ENCODE results near the gene TAF8. TPM values are rescaled to one million over a fixed set of nuclear protein-coding genes. Genes with fewer than 3 reads are reported as not detected.
A peak's percentile ranks its signal among the peaks of the same experiment; 100 is the strongest.

Gene TAF8
- total RNA-seq, 1 experiment from 2014 or later, result 34.0 TPM

GRCh38 chr6:42083530-42083929 is 33.2 kb downstream of the TAF8 start:
- no peak overlapping the region for H3K4me3 Mint-ChIP-seq (ENCODE audit: low read depth, unreplicated experiment)
- no peak overlapping the region for H3K27ac Mint-ChIP-seq (ENCODE audit: unreplicated experiment)
- BruUV-seq (replicated peaks), result no TSS peak
- intact Hi-C loops (cut with micrococcal nuclease; ENCODE audit: unreplicated experiment), result no loop called here
- peaks cover 29% of the 10 kb centered on the region for H3K36me3 Mint-ChIP-seq (ENCODE audit: insufficient read depth, unreplicated experiment)
- CTCF ChIA-PET, result interaction anchor here (0.7 kb wide), 2 partner anchors 16 to 33 kb away, joined by 3 to 6 read pairs; partner anchors contain the start of gene TAF8
- TF ChIP-seq, protein P1, sequence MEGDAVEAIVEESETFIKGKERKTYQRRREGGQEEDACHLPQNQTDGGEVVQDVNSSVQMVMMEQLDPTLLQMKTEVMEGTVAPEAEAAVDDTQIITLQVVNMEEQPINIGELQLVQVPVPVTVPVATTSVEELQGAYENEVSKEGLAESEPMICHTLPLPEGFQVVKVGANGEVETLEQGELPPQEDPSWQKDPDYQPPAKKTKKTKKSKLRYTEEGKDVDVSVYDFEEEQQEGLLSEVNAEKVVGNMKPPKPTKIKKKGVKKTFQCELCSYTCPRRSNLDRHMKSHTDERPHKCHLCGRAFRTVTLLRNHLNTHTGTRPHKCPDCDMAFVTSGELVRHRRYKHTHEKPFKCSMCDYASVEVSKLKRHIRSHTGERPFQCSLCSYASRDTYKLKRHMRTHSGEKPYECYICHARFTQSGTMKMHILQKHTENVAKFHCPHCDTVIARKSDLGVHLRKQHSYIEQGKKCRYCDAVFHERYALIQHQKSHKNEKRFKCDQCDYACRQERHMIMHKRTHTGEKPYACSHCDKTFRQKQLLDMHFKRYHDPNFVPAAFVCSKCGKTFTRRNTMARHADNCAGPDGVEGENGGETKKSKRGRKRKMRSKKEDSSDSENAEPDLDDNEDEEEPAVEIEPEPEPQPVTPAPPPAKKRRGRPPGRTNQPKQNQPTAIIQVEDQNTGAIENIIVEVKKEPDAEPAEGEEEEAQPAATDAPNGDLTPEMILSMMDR (IDR thresholded peaks at IDR 0.05; ENCODE audit: unreplicated experiment), result no peak
- H3K27me3 Mint-ChIP-seq (ENCODE audit: unreplicated experiment), result no peaks in the 10 kb centered on the region
- peaks cover 13% of the 10 kb centered on the region for H3K4me1 Mint-ChIP-seq (ENCODE audit: low read depth, unreplicated experiment)
- no peak for DNase-seq
- H3K9me3 Mint-ChIP-seq (ENCODE audit: low read depth, unreplicated experiment), result no peaks in the 10 kb centered on the region

DNA sequence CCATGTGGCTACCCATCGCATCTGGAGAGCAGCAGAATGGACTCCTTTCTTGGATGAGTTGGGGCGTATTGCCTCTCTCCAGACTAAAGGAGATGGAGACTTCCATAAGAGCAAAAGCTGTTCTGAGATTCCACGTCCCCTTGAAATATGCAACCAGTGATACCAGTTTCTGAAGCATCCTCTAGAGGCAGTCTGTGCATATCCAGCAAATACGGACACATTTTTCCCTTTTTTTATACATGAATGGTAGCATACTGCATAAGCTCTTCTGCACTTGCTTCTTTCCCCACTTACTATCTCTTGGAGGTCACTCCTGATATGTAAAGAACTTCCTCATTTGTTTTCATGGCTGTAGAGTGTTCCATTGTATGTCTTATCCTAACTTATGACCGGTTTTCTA is 34.6 kb downstream of the TAF8 start:
- Mint-ChIP-seq H3K9me3 (ENCODE audit: low read depth, unreplicated experiment) (no peaks in the 10 kb centered on the region), H3K27ac (ENCODE audit: unreplicated experiment) (no peak overlapping the region), H3K27me3 (ENCODE audit: unreplicated experiment) (no peaks in the 10 kb centered on the region), H3K4me1 (ENCODE audit: low read depth, unreplicated experiment) (peaks cover 18% of the 10 kb centered on the region), H3K36me3 (ENCODE audit: insufficient read depth, unreplicated experiment) (peaks cover 17% of the 10 kb centered on the region), H3K4me3 (ENCODE audit: low read depth, unreplicated experiment) (no peak overlapping the region)
- no TSS peak for BruUV-seq (replicated peaks)
- TF ChIP-seq, protein P1 (IDR thresholded peaks at IDR 0.05; ENCODE audit: unreplicated experiment), result no peak
- CTCF ChIA-PET, result interaction anchor here (1.0 to 1.1 kb wide), 3 partner anchors 29 to 82 kb away, joined by 3 to 4 read pairs (median 3); no protein-coding TSS in a partner anchor
- no peak for DNase-seq
- intact Hi-C loops (cut with micrococcal nuclease; ENCODE audit: unreplicated experiment), result no loop called here

- H3K27me3 Mint-ChIP-seq (ENCODE audit: unreplicated experiment), result no peaks in the 10 kb centered on the region
- no peak overlapping the region for H3K4me3 Mint-ChIP-seq (ENCODE audit: low read depth, unreplicated experiment)
- TF ChIP-seq, protein P1 (IDR thresholded peaks at IDR 0.05; ENCODE audit: unreplicated experiment), result no peak
- intact Hi-C loops (cut with micrococcal nuclease; ENCODE audit: unreplicated experiment), result no loop called here
- H3K9me3 Mint-ChIP-seq (ENCODE audit: low read depth, unreplicated experiment), result no peaks in the 10 kb centered on the region
- peaks cover 10% of the 10 kb centered on the region for H3K36me3 Mint-ChIP-seq (ENCODE audit: insufficient read depth, unreplicated experiment)
- H3K27ac Mint-ChIP-seq (ENCODE audit: unreplicated experiment), result no peak overlapping the region
- no peak for DNase-seq
- no TSS peak for BruUV-seq (replicated peaks)
- CTCF ChIA-PET, result interaction anchor here (1.0 to 1.3 kb wide), 3 partner anchors 28 to 79 kb away, joined by 3 to 5 read pairs (median 3); no protein-coding TSS in a partner anchor
- H3K4me1 Mint-ChIP-seq (ENCODE audit: low read depth, unreplicated experiment), result peaks cover 18% of the 10 kb centered on the region
These were observed 36.0 kb downstream of the TAF8 start for GRCh38 chr6:42086046-42087035.

DNA sequence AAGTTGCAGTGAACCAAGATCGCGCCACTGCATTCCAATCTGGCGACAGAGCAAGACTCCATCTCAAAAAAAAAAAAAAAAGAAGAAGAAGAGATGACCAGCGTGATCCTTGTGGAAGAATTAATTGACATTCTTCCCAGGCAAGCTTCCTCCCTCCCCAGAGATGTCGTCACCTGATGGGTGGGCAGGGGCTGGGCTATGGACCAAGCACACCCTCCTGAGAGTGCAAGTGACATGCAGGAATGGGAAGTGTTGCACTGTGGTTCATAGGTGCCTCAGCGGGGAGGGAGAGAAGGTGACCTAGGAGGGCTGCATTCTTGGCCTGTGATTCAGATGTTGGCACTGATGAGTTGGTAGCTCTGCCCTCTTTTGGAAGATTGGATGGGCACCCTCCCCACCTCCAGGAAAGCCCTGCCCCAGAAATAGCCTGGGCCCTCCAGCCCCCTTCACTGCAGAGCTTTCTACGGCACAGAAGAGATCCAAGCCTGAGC is 37.8 kb downstream of the TAF8 start:
- Mint-ChIP-seq H3K4me3 (ENCODE audit: low read depth, unreplicated experiment) (no peak overlapping the region), H3K4me1 (ENCODE audit: low read depth, unreplicated experiment) (peaks cover 18% of the 10 kb centered on the region), H3K27ac (ENCODE audit: unreplicated experiment) (peak overlapping the region; percentile 53), H3K9me3 (ENCODE audit: low read depth, unreplicated experiment) (no peaks in the 10 kb centered on the region), H3K36me3 (ENCODE audit: insufficient read depth, unreplicated experiment) (peaks cover 18% of the 10 kb centered on the region), H3K27me3 (ENCODE audit: unreplicated experiment) (no peaks in the 10 kb centered on the region)
- intact Hi-C loops (cut with micrococcal nuclease; ENCODE audit: unreplicated experiment), result no loop called here
- peak; percentile 51 for DNase-seq
- CTCF ChIA-PET, result interaction anchor here (0.6 to 0.9 kb wide), 3 partner anchors 11 to 54 kb away, joined by 3 to 4 read pairs (median 3); partner anchors contain the start of gene C6orf132
- TF ChIP-seq, protein P1 (IDR thresholded peaks at IDR 0.05; ENCODE audit: unreplicated experiment), result no peak
- no TSS peak for BruUV-seq (replicated peaks)
